HL-60 (cell line): ENCODE data around the gene UST.

Experiments used
- DNase-seq, 2 experiments: peaks; one replicate each; pipeline ENCODE4 v3.0.0-alpha.2; 2010 to 2020; ENCODE audit warnings: low read depth in 1 of 2, low spot score in 1 of 2
- H3K27ac ChIP-seq: fragments of 250-450 bp; sonication (Bioruptor Pico); replicated peaks from 2 replicates; pipeline ENCODE4 v1.5.1; 2020; ENCODE audit warnings: mild to moderate bottlenecking, moderate library complexity
- H3K27me3 ChIP-seq: fragments of 250-450 bp; sonication (Bioruptor Pico); 2 replicates; pipeline ENCODE4 v1.5.1; 2021; ENCODE audit warnings: mild to moderate bottlenecking, moderate library complexity; ENCODE audit not compliant: insufficient read depth, poor library complexity, severe bottlenecking
- H3K4me3 ChIP-seq: replicated peaks from 2 replicates; pipeline ENCODE4 v1.5.1; 2011; ENCODE audit warnings: mild to moderate bottlenecking, control low read depth, low read length; ENCODE audit not compliant: insufficient read depth
- CTCF ChIP-seq: IDR thresholded peaks from one replicate; pipeline ENCODE4 v1.5.1; 2011; ENCODE audit warnings: low read length, control low read depth, inconsistent platforms; ENCODE audit not compliant: insufficient read depth
- GABPA ChIP-seq: IDR thresholded peaks from 2 replicates; pipeline ENCODE4 v1.6.1; 2012; ENCODE audit warnings: low read depth
- POLR2AphosphoS5 ChIP-seq: IDR thresholded peaks from 2 replicates; pipeline ENCODE4 v1.6.1; 2012; ENCODE audit warnings: low read depth
- REST ChIP-seq: IDR thresholded peaks from 2 replicates; pipeline ENCODE4 v1.6.1; 2012; ENCODE audit warnings: low read depth; ENCODE audit not compliant: insufficient replicate concordance
- SPI1 ChIP-seq: IDR thresholded peaks from 2 replicates; pipeline ENCODE4 v1.6.1; 2012; ENCODE audit warnings: low read depth, mild to moderate bottlenecking, borderline replicate concordance

The UST gene

DNA sequence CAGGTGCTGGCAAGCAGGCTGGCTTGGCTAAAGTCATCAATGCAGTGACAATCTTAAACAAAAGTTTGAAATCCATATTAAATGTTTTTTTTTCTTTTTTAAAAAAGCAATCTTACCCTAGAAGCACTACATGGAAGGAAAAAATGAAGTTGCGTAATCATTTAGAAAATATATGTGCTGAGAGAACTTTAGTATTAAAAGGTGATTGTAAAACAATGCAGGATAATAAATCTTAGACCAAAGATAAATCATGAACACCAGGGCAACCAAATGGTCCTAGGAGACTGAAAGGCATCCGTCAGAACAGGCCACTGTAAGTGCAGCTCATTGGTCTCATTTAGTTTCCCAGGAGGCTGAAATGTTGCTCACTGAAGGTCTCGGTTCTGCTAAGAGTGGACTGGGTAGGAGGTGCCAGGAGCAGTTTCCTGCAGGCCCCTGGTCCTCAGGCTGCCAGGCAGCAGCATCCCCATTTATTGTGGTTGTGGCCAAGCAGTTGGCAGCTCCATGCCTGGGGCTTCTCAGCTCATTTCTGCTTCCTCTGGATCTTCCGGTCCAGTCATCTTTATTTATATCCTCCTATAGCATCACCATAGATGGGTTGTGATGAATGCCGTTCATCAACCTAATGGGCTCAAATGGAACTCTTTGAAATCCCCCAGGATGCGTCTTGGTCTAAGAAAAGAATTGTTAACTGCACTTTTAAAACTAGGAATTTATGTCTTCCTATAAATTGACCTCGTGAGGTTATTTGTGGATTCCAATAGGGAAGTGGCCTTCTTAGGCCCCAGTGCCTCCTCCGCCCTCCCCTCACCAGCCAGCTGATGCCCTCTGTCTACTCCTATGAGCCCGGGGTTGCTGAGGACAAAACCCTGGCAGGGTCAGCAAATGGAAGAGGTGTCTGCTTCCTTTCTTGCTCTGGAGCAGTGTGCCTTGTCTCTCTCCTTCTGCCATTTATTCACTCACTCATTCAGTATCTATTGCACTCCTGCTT is 269.0 kb downstream of the UST start:
- no peak overlapping the region for H3K27ac ChIP-seq
- no peak for DNase-seq

GRCh38 chr6:149016716-149017115 is 269.9 kb downstream of the UST start:
- Histone ChIP-seq H3K27ac (no peak overlapping the region), H3K4me3 (no peak overlapping the region), H3K27me3 (no peaks in the 10 kb centered on the region)
- no peak for DNase-seq
- TF ChIP-seq SPI1, result no peak
- no peak for TF ChIP-seq POLR2AphosphoS5
- TF ChIP-seq GABPA, result no peak
- TF ChIP-seq REST, result no peak
- no peak for TF ChIP-seq CTCF

More for the DNA sequence above, 269.0 kb downstream of the UST start:
- H3K4me3 ChIP-seq, result no peak overlapping the region
- no peaks in the 10 kb centered on the region for H3K27me3 ChIP-seq
- TF ChIP-seq POLR2AphosphoS5, result no peak

- TF ChIP-seq SPI1, result no peak
- no peak for TF ChIP-seq REST
- no peak for TF ChIP-seq POLR2AphosphoS5
- TF ChIP-seq GABPA, result no peak
- TF ChIP-seq CTCF, result no peak
- DNase-seq, result no peak
- Histone ChIP-seq H3K4me3 (no peak overlapping the region), H3K27me3 (no peaks in the 10 kb centered on the region), H3K27ac (no peak overlapping the region)
Measured at GRCh38 chr6:149020319-149020718, 273.5 kb downstream of the UST start.

GRCh38 chr6:149024361-149024760 is 277.5 kb downstream of the UST start:
- Histone ChIP-seq H3K27me3 (no peaks in the 10 kb centered on the region), H3K27ac (no peak overlapping the region), H3K4me3 (no peak overlapping the region)
- DNase-seq, result no peak
- no peak for TF ChIP-seq POLR2AphosphoS5
- TF ChIP-seq CTCF, result no peak
- no peak for TF ChIP-seq SPI1
- TF ChIP-seq GABPA, result no peak
- TF ChIP-seq REST, result no peak
